Measurements from ENCODE around the gene HDAC9.

The HDAC9 gene

DNA sequence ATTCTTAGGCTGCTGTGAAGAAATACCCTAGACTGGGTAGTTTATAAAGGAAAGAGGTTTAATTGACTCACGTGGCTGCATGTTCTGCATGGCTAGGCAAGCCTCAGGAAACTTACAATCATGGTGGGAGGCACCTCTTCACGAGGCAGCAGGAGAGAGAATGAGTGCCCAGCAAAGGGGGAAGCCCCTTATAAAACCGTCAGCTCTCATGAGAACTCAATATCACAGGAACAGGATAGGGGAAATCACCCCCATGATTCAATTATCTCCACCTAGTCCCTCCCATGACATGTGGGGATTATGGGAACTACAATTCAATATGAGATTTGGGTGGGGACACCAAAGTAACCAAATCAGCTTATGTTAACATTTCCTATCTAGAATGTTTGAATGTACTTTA is 362.7 kb downstream of the HDAC9 start:
- no peak for DNase-seq

DNA sequence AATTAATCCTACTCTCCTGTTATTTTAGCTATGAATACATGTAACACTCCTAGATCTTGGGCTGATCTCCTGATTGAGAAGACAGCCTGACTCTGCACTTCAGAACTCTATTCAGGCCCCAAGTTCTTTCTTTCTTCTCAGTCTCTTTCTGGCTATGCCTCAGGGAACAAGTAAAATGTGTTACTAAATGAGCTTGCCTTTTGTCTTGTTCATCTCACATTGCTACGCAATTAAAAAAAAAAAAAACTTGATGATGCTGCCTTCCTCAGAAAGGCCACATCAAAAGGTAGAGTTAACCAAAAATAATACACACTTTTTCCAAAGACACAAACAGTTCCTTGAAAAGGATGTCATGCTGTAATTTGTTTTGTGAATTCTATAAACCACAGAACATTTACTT is 363.8 kb downstream of the HDAC9 start:
- DNase-seq: no peak

GRCh38 chr7:18860221-18860620 is 364.7 kb downstream of the HDAC9 start:
- no peak for DNase-seq

- DNase-seq: no peak
Observed at GRCh38 chr7:18861514-18862118, 366.1 kb downstream of the HDAC9 start.

DNA sequence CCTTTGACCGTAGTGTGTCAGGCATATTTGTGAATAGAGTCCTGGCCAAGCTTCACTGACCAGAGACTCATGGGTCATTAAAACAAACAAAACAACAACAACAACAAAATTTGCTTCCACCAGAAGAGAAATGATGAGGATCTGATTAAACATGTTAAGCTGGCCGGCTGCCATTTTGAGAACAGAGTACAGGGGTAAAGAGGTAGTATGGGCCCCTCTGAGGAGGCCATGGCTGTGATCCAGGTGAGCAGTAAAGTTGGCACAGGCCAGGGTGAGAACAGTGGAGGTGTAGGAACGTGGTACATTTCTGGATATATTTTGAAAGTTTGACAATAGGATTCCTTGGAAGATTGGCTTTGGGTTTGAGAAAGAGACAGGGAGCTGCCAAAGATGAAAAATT is 369.4 kb downstream of the HDAC9 start:
- DNase-seq: no peak

GRCh38 chr7:18866359-18867036 is 370.9 kb downstream of the HDAC9 start:
- peak; percentile 26 for DNase-seq

DNA sequence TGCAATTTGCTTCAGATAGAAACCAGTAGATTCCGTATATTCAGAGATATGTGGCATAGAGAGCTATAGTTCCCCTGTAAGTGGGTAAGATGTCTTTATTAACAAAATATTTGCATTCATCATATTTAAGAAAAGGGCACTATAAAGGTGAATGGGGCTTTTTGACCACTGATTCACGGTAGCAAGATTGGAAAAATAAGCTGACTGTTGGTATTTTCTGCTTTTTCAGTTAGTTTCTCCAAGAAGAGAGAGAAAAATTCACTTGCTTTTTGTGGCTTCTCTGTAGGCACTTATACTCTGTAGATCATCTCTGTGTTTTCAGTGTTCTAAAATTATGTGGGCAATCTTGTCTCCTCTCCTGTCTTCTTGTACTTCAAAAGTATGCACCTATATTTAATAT is 376.8 kb downstream of the HDAC9 start:
- DNase-seq: no peak

GRCh38 chr7:18873734-18874336 is 378.3 kb downstream of the HDAC9 start:
- DNase-seq: no peak

DNA sequence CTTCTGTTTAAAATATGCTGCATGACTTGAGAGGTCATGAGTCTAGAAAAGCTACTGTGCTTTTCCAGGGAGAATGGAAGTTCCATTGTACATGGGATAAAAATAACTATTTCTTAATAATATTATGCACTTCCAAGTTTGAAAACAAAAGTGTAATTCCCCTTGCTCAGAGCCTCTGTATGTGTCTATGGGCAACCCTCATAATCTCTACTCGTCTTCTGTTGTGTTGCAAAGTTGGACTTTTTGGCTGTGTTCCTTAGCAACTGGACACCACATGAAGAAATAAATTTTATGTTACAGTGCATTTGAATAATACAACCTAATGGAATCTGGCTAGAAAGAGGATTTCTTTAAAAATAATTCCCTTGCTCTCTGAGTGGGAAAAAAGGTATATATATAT is 379.3 kb downstream of the HDAC9 start:
- no peak for DNase-seq

DNA sequence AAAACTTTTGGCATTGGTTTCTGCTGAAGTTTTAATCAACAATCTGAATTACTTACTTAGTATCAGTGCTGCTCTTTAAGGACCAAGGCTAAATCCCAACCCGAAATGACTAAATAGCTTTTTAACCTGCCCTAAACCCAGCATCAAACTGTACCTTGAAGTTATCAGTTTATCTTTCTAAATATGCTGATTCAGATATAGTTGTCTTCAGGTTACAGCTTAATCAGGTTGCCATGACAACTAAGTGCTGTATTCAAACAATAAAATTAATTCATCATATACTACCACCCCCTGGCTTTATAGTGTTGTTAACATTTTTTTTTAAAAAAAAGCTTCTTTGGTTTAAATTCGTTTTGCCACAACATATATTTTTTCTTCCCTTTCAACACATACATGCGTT is 382.3 kb downstream of the HDAC9 start:
- no peak for DNase-seq

GRCh38 chr7:18886832-18887231 is 391.3 kb downstream of the HDAC9 start:
- DNase-seq: no peak

DNA sequence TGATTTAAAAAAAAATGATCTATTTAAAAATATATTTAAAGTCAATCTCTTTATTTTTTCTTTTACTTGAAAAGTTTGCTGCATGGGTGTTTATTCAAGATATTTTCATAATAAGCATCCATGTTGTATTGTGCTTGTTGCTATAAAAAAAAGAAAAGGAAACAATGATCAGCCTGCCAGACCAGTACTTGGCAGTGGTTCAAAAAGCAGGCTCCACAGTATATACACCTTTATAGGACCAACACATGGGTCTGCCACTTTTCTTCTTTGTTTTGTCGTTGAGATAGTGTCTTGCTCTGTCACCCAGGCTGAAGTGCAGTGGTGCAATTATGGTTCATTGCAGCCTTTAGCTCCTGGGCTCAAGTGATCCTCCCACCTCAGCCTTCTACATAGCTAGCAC is 393.9 kb downstream of the HDAC9 start:
- no peak for DNase-seq

GRCh38 chr7:18890134-18890533 is 394.6 kb downstream of the HDAC9 start:
- no peak for DNase-seq

GRCh38 chr7:18890885-18891621 is 395.5 kb downstream of the HDAC9 start:
- DNase-seq: peak; percentile 9

DNA sequence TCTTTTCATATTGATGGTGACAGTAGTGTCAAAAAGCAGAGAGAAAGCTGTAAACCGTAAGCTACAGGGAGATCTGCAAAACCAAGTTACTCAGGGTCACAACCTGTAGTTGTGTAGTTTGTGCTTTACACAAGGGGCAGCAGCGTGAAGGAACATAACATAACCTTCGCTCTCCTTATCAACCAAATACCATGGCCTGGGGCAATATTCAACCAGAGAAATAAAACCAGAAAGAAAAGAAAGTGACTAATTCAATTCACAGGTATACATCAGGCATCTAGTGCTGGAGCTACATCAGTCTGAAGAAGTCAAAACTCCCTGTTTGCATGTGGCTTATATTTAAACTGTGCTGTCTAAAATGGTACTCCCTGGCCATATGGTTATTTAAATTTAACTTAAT is 397.6 kb downstream of the HDAC9 start:
- DNase-seq: no peak

DNA sequence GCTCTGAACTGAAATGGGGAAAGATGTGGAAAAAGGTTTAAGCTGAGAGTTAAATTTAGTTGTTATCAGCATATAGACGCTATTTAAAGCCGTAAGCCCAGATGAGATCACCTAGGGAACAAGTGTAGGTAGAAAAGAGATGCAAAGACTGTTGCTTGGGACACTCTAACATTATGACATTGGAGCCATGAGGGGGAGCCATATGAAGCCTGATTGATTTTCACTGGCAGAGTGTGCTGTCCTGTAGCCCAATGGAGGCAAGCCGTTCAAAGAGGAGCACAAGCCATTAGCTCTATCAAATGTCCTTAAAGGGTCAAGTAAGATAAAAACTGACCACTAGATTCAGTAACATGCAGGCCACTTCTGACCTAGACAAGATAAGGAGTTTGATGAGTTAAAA is 398.6 kb downstream of the HDAC9 start:
- no peak for DNase-seq

- DNase-seq: no peak
Observed at GRCh38 chr7:18895456-18895855, 399.9 kb downstream of the HDAC9 start.

DNA sequence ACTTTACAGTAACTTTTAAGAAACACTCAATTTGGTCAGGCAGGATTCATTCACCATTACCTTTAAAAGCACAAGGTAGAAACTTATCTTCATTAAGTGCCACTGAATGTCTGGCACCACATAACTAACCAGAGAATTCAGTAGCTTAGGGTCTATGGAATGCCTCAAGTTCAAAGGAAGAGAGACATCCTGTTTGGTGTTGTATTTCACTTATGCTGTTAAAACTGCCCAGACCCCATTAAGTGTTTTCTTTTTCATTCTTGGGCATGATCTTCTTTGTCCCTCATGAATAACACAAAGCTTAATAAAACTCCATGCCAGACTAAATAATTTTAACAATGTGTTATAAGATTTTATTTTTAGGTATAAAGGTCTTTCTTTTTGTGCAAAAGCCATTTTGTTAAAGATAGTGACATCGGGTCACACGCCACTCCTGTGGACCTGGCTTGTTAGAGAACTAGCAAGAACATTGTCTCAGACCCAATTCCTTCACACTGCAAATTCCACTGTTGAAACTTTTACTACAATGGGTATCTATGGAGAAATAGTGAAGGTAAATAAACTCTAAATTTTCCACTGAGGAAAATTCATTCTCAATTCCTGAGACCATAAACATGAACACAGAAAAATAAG is 400.9 kb downstream of the HDAC9 start:
- DNase-seq: no peak

DNA sequence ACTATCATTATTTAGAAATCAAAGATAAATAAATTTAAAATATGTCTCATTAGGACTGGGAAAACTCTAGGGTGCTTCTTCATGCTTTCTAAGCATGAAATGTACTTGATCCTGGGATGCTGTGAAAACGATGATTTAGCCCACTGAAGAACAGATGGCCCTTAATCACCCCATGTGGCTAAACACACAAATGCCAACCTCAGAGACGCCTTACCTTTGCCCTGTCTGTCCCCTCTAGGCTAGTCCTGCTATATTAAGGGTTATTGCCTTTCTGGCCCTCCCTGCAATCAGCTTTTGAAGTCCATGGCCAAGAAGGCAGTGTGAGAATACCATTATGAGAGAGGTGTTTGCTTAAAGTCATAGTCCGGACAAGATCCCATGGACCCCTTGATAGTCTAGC is 404.7 kb downstream of the HDAC9 start:
- no peak for DNase-seq

DNA sequence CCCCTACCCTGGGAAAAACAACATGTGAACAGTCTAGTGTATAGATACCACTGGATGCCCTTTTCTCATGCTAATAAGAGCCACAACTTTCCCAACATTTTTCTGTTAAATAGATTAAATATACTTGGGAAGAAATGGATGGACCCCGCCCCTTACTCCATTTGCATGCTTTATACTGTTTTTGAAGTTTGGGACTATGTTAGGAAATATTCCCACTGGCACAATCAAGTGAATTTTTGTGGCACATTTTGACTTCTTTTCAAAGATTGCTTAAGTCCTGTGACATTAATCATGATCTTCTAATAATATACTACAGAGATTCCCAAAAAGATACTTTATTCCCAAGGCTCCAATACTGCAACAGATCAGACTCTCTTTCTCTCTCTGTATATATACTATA is 405.3 kb downstream of the HDAC9 start:
- no peak for DNase-seq

DNA sequence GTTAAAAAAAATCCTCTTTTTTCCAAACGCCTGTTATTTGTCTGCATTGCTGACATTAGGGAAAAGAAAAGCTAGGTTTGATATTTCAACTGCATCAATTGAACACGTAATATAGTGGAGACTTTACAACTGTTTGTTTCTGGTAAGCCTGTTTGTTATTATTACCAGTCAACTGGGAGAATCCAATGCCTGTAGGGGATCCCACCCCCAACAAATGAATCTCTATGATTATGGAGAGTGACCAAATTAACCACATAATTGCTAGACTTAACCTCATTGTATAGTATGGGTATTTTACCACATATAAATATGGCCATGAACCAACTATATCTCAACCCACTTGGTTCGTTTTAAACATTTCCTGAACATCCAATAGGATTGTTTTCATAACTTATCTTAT is 405.8 kb downstream of the HDAC9 start:
- no peak for DNase-seq

DNA sequence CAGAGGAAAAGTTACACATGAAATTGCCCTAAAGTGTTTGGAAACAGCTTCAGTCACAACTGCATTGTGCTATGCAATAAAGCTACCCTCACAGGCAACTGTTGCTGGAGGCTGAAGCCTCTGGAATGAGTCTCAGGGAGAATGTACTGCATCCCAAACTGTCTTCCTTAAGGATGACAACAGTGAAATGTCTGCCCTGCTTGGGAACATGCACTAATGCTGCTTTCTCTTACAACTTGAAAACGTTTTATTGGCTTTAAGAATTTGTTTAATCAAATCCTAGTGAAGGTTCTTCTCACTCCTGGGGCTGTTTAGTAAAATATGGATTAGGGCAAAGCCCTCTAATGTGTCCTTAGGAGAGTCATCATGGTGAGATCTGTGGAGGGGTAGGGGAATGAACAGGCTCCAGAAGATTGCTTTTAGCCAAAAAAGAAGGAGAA is 406.5 kb downstream of the HDAC9 start:
- no peak for DNase-seq

DNA sequence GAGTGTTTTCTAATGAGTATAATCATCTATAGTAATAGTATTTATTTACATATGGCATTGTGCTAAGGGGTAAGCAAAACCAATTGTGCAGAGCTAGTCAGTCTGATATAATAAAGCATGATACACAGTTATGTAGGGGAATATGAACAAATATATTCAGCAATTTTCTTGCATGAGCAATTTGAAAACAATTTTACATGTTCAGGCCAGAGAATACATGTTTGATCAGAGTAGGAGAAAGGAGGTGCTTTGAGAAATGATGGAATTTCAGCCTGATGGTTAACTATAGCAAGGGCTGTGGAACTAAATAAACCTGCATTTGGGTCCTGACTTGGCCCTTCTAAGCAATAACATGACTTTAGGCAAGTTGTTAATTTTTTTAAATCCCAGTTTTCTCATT is 407.3 kb downstream of the HDAC9 start:
- DNase-seq: no peak

Measured in NCI-H1436 (cell line).